HG03575 (cell line): Measurements from ENCODE around the gene PSMD8.
A peak's percentile ranks its signal among the peaks of the same experiment; 100 is the strongest.
"Not testable (repeated sequence)": the region's sequence is repeated elsewhere in the genome, so short reads cannot be mapped to it uniquely, and the experiment has no call there.

Source experiments
- ATAC-seq: cut with Tn5 transposase; IDR thresholded peaks from one replicate; pipeline ENCODE4 v1.9.1; 2021; ENCODE audit not compliant: unreplicated experiment, insufficient number of reproducible peaks, low FRiP score; ENCODE audit errors: extremely low read depth

PSMD8 gene

DNA sequence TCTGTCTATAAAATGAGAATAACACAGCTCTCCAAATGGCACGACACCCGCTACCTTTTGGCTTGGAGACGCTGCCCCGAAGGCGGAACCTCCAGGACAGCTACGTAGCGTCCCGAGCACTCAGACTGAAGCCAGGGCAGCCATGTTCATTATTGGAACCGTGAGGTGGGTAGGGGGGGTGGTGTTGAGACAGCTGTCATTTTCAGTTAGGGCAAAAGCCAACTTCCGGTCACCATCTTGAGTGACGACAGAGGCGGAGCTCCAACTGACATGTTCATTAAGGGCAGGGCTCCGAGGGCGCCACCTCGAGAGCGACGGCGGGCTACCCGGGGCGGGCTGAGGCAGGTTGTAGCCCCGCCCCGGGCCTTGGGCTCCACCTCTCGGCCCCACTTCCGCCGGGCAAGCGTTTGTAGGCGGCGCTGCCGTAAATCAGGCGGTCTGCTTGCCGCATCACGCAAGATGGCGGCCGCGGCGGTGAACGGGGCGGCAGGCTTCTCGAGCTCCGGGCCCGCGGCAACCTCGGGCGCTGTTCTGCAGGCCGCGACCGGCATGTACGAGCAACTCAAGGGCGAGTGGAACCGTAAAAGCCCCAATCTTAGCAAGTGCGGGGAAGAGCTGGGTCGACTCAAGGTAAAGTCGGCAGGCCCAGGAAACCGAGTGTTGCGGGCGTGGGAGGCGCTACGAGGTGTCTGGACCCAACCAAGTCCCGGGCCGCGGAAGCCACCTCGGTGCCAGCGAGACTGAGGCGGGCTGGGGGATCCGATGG lies at the start of gene PSMD8:
PSMD8 (plus strand) TSS at position 240 of the 766 bp plus-strand sequence; CDS start at position 271, 31 bp downstream.
- peak; percentile 40 for ATAC-seq

DNA sequence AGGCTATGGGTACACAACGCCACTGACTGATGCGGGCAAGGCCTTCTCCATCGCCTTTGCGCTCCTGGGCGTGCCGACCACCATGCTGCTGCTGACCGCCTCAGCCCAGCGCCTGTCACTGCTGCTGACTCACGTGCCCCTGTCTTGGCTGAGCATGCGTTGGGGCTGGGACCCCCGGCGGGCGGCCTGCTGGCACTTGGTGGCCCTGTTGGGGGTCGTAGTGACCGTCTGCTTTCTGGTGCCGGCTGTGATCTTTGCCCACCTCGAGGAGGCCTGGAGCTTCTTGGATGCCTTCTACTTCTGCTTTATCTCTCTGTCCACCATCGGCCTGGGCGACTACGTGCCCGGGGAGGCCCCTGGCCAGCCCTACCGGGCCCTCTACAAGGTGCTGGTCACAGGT lies 47.8 kb upstream of the PSMD8 start:
- no peak for ATAC-seq

DNA sequence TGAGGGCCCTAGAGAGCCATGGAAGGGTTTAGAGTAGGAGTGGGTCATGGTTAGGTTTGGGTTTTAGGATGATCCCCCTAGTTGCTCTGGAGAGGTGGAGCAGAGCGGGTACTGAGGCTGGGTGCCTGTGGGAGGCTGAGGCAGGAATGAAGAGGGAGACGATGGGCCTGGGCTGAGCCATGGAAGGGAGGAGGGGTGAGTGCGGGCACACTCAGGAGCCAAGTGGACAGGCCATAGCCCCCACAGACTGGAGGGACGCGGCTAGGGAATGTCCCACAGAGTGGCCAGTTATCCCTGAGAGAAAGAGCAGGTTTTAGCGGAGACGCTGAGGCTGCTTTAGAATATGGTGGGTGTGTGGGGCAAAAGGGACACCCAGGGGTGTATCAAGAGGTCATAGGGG lies 44.7 kb upstream of the PSMD8 start:
- ATAC-seq = no peak

DNA sequence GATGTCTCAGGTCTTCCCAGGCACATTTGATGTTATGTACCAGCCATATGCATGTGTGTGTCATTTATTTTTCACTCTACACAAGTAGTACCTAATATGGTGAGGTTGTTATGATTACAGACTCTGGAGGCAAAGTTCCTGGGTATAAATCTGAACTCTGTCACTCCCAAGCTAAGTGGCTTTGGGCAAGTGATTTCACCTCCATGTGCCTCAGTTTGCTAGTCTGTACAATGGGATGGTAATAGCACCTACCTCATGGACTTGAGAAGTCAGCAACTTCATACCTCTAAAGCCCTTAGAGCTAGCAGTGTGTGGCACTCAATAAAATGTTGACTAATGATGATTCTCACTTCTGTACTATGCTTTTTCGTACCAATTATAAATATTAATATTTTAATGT lies 42.6 kb upstream of the PSMD8 start:
- ATAC-seq = no peak

DNA sequence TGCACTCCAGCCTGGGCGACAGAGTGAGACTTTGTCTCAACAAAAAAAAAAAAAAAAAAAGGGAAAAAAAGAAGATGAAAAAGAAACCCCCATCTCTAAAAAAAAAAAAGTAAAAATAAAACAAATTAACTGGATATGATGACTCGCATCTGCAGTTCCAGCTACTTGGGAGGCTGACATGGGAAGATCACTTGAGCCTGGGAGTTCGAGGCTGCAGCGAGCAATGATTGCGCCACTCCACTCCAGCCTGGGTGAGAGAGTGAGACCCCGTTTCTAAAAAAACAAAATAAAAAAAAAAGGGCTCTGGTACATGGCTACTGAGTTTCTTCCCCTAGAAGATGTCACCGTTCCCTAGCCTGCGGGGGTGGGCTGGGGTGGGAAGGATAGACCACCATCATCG lies 41.1 kb upstream of the PSMD8 start:
- no peak for ATAC-seq

DNA sequence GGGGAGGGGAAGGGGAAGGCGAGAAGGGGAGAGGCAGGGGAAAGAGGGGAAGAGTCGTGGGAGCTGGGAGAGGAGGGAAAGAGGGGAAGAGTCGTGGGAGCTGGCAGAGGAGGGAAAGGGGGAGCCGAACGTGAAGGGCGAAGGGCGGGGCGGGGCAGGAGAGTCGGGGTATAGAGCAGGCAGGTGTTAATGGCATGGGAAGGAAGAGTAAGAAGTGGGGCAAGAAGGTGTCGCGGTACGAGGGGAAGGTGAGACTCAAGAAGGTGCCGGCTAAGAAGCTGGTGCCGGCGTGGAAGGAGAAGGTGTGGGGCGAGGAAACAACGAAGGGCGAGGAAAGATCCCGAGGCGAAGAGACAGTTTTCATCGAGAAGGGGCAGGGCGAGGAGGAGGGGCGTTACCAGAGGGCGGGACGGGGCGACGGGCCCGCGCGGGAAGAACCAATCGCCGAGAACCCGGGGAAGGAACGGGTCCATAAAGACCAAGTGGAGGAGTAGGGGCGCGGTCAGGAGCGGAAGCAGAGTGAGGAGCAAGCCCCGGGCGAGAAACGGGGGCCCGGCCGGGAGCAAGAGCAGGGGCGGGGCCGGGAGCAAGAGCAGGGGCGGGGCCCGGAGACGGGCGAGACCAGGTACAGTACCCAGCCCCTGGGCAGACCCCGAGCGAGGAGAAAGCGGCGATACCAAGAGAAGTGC lies 38.3 kb upstream of the PSMD8 start:
- no peak for ATAC-seq

DNA sequence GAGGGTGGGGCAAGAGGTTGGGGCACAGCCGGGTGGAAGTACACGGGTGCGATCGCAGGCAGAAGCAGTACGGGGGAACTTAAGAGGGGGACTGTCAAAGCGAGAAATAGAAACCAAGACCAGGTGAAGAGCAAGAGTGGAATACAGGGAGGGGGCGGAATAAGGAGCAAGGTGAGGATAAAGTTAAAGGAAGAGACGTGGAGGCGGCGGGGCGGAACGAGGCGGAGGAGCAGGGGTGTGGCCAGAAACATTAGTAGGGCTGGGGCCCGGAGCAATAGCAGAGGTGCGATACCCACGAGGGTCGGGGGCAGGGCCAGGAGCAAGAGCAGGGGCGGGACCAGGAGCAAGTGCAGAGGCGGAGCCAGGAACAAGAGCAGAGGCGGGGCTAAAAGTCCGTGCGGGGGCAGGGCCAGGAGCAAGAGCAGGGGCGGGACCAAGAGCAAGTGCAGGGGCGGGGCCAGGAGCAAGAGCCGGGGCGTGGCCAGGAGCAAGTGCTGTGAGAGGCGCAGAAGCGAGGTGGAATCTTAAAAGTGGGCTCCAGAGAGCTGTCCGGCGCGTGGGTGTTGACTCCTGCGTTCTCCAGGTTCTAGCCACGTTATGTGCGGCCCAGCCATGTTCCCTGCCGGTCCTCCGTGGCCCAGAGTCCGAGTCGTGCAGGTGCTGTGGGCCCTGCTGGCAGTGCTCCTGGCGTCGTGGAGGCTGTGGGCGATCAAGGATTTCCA lies 37.6 kb upstream of the PSMD8 start:
- no peak for ATAC-seq

DNA sequence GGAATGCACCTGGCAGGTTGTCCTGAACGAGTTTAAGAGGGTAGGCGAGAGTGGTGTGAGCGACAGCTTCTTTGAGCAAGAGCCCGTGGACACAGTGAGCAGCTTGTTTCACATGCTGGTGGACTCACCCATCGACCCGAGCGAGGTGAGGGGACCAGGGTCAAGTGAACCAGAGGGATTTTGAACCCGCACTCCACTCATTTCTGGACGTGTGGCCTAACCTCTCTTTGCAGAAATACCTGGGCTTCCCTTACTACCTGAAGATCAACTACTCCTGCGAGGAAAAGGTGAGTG lies 37.1 kb upstream of the PSMD8 start:
- no peak for ATAC-seq

DNA sequence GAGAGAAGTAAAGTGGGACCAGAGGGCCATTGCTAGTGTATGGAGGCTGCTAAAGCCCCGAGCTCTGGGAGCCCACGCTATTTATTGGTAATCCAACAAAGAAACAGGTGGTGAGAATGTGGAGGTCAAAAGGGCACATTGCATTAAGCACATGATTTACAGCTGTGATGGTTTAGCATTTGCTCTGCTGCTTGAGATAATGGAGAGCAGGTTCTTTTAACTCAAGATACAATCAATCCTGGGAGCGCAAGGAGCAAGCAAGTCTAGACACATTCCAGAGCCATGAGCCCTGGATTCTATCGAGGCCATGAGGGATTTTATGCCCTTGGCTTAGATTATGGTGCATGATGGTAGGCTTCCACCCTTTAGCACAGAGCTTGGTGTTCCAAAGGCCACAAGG lies 35.4 kb upstream of the PSMD8 start:
- ATAC-seq = not testable (repeated sequence)

DNA sequence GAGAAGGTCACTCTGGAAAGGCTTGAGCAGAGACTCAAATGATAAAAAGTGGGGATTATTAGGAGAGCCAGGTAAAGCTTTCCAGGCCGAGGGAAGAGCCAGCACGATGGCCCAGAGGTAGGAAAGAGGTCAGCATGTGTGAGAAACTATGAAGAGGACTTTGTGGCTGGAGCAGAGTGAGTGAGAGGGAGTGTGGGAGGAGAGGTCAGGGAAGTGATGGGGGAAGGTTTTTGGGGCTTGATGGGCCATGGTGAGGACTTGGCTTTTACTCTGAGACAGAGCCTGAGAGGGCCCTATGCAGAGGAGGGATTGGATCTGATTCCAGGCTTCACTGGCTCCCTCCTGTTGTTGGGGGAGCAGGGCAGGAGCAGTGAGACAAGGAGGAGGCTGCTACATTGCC lies 33.4 kb upstream of the PSMD8 start:
- ATAC-seq = no peak

DNA sequence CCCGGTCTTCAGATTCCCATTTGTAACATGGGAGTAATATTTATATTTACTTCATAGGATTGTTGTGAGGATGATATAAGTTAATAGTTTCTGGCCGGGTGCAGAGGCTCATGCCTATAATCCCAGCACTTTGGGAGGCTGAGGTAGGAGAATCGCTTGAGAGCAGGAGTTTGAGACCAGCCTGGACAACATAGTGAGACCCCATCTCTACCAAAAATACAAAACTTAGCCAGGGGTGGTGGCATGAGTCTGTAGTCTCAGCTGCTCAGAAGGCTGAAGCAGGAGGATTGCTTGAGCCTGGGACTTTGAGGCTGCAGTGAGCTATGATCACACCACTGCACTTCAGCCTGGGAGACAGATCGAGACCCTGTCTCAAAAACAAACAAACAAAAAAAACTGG lies 27.5 kb upstream of the PSMD8 start:
- ATAC-seq = no peak

DNA sequence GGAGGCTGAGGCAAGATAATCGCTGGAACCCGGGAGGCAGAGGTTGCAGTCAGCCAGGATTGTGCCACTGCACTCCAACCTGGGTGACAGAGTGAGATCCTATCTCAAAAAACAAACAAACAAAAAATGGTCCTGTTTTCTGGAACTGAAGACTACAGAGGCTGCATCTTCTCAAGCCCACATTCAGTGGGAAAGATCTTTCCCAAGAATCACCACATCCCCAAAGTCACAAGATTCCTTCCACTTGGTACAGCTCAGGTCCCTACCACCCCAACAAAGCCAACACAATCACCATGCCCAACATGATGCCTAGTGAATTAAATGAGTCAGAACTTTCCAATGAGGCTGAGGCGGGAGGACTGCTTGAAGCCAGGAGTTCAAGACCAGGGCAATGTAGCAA lies 23.5 kb upstream of the PSMD8 start:
- no peak for ATAC-seq

DNA sequence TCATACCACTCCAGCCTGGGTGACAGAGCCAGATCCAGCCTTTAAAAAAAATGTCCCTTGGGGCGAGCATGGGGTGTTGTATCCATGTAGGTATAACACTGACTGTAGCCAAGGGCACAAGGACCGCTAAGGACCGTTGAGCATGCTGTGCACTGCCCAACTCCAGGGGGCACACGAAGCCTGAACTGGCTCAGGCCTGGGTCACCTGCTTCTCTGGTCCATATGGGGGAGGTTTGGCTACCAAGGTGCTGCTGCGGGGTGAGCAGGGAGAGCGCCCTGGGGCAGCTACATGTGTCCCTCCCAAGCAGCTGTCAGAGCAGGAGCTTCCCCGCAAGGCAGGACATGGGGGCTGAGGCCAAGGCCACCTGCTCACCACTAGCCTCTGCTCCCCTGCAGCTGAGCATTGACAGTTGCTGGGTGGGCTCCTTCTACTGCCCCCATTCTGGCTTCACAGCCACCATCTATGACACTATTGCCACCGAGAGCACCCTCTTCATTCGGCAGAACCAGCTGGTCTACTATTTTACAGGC lies 22.4 kb upstream of the PSMD8 start:
- no peak for ATAC-seq

DNA sequence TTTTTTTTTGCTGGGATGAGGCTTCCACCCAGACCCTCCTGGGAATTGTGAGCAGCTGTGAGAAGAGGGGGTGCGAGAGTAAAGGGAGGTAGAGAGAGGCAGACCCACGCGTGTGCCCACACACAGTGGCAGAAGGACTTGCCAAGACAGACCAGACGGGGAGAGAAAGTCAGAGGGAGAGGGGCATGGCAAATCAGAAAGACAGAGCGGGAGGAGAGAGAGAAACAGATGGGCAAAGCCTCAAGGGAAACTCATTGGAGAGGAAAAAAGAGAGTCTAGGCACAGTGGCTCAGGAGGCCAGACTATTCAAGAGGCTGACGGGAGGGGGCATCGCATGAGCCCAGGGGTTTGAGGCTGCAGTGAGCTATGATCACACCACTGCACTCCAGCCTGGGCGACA lies 21.8 kb upstream of the PSMD8 start:
- ATAC-seq = no peak

DNA sequence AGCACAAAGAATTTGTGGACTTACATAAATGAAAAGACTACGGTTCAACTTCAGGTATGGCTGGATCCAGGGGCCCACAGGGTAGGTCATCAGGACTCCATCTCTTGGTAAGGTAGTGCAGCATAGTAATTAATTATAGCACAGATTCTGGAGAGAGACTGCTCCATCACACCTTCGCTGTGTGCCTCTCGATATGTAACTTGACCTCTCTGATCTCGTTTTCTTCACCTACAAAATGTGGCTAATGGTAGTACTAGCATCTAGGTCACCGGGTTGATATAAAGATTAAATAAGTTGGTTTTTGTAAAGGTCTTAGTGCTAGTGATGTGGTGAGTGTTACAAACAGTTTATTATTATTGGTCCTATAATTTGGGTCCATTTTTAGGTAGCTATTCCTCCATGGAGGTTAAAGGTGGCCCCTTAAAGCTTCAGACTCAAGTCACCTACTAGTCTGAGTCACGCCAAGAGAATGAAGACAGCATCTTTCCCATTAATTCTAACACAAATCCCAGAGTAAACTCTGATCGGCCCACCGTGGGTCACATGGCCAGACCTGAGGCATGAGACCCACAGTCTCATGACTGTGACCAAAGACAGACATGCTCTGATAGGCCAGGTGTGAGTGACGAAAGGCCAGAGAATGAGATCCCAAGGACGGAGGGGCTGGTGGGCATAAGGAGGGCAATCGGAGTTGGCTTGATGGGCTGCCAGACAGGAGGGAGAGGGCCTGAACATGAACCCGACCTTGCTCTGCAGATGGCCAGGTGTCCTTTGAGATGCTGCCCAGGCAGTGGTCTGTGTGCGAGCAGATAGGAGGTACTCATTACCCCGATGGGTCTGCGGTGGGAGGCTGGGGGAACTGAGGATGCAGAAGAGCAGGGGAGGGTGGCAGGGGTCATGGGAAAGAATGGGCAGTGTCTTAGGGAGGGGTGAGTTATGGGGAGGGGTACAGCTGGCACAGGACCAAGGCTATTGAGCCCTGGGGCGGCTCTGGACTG lies 18.3 kb upstream of the PSMD8 start:
- ATAC-seq = no peak

DNA sequence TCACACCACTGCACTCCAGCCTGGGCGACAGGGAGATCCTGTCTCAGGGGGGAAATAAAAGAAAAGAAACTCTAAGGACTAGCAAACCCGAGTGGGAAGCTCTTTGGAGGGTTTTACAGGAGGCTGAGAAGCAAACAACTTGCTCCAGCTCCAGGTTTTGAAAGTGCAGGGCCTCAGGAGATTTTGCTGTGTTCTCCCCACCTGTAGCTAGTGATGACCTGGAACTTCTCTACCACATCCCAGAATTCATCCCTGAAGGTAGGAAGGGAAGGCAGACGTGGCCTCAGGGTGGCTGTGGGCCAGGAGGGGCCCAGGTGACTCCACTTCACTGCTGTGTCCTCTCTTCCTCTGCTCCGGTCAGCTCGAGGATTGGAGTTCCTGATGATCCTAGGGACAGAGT lies 16.3 kb upstream of the PSMD8 start:
- ATAC-seq = no peak

DNA sequence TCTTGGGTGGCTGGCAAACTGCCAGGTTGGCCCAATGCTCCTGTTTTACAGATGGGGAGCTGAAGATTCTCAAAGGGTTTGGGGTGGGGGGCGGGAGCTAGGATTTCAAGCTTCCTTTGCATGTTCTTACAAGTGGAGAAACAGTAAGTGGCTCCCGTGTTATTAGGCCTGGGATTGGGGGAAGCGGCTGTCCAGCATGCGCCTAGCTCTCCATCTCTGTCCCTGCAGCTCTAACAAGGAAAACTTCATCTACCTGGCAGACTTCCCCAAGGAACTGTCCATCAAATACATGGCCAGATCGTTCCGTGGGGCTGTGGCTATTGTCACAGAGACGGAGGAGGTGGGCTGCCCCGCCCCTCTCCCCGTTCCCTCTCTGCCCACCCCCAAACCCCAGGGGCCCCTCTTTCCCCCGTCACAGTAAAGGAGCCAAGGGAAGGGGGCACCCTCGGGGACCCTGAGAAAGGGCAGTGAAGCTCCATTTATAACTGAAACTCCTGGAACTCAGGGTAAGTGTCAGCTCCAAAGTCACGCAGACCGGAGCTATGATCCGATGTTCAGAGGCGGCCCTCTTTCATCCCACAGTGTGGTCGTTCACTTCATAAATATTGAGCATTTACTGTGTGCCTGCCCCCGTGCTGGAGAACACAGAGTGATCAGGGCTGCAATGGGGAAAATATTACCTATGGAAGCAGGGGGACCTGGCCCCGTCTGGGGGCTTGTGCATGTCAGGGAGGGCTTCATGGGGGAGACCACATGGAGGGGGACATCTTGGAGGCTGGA lies 14.9 kb upstream of the PSMD8 start:
- no peak for ATAC-seq

DNA sequence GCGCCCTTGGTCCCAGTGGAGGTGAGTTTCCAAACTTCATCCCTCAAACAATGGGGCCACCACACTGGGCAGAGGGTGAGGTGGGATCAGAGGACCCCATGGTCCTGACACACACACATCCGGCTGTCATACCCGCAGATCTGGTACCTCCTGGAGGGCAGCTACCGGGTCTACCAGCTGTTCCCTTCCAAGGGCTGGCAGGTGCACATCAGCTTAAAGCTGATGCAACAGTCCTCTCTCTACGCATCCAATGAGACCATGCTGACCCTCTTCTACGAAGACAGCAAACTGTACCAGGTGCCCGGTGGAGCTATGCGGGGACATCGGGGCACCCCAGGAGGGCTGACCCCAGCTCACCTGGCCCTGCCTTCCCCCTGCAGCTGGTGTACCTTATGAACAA lies 14.0 kb upstream of the PSMD8 start:
- no peak for ATAC-seq
